Fibroblast of lung (primary cell): Measurements from ENCODE around the gene CELA1. TPM values are rescaled to one million over a fixed set of nuclear protein-coding genes. Genes with fewer than 3 reads are reported as not detected.

Experiments used
- DNase-seq, 2 donors: peaks; one replicate each; pipeline versions ENCODE4 v3.0.0 to v3.0.0-alpha.2; 2010; ENCODE audit warnings: low read depth in 2 of 2
- H2AFZ ChIP-seq: 2 replicates; pipeline ENCODE4 v1.5.1; 2012; ENCODE audit warnings: low read length, control low read depth, inconsistent platforms
- H3K27ac ChIP-seq: 2 replicates; pipeline ENCODE4 v1.5.1; 2011; ENCODE audit warnings: low read length, control low read depth; ENCODE audit not compliant: insufficient read depth
- H3K27me3 ChIP-seq: 2 replicates; pipeline ENCODE4 v1.5.1; 2011; ENCODE audit warnings: mild to moderate bottlenecking, low read length; ENCODE audit not compliant: control insufficient read depth, insufficient read depth
- H3K36me3 ChIP-seq: 2 replicates; pipeline ENCODE4 v1.5.1; 2011; ENCODE audit warnings: low read length; ENCODE audit not compliant: control insufficient read depth, insufficient read depth
- H3K4me1 ChIP-seq: 2 replicates; pipeline ENCODE4 v1.5.1; 2011; ENCODE audit warnings: low read length; ENCODE audit not compliant: control insufficient read depth, insufficient read depth; ENCODE audit errors: extremely low read depth
- H3K4me2 ChIP-seq: 2 replicates; pipeline ENCODE4 v1.5.1; 2011; ENCODE audit warnings: low read length, control low read depth; ENCODE audit not compliant: insufficient read depth; ENCODE audit errors: extremely low read depth
- H3K4me3 ChIP-seq, 4 experiments: fragments of 200-600 bp in 1 of 4; sonication (generic) in 1 of 4; replicated peaks in 1 of 4; 2 replicates each; pipeline ENCODE4 v1.5.1; 2011 to 2016; ENCODE audit warnings: low read length in 4 of 4, low read depth in 3 of 4, mild to moderate bottlenecking in 3 of 4, control low read depth in 2 of 4, inconsistent platforms in 1 of 4, mixed read lengths in 1 of 4; ENCODE audit not compliant: insufficient read depth in 1 of 4; ENCODE audit errors: control extremely low read depth in 1 of 4
- H3K79me2 ChIP-seq: 2 replicates; pipeline ENCODE4 v1.5.1; 2012; ENCODE audit warnings: mild to moderate bottlenecking, low read length, inconsistent platforms; ENCODE audit not compliant: control insufficient read depth, insufficient read depth
- H3K9ac ChIP-seq: 2 replicates; pipeline ENCODE4 v1.5.1; 2011; ENCODE audit warnings: mild to moderate bottlenecking, low read length, control low read depth; ENCODE audit not compliant: insufficient read depth
- H3K9me3 ChIP-seq: 2 replicates; pipeline ENCODE4 v1.5.1; 2012; ENCODE audit warnings: low read depth, low read length; ENCODE audit not compliant: control insufficient read depth, insufficient read depth
- H4K20me1 ChIP-seq: 2 replicates; pipeline ENCODE4 v1.5.1; 2011; ENCODE audit warnings: low read length; ENCODE audit not compliant: control insufficient read depth, insufficient read depth; ENCODE audit errors: extremely low read depth
- EZH2 ChIP-seq: IDR thresholded peaks from 2 replicates; pipeline ENCODE4 v1.5.1; 2012; ENCODE audit warnings: low read length, control low read depth, mild to moderate bottlenecking; ENCODE audit errors: missing control alignments
- polyA plus RNA-seq, 2 donors: library from polyadenylated mRNA; depleted of rRNA in 1 of 2; stranded (reverse) in 1 of 2; unstranded in 1 of 2; fragments of >200 nt; gene quantifications; 2 replicates each; pipeline ENCODE4 v1.2.1, GENCODE V29; 2011 to 2012; ENCODE audit warnings: missing spikeins in 1 of 2
- total RNA-seq: library from RNA; depleted of rRNA; stranded (reverse); fragments of >200 nt; gene quantifications from 2 replicates; pipeline ENCODE4 v1.2.1, GENCODE V29; 2014
- TF ChIP-seq, protein P1 (sequence below), 2 donors: IDR thresholded peaks in 1 of 2; conservative IDR thresholded peaks in 1 of 2; 1 replicate in 1 of 2; 2 replicates in 1 of 2; pipeline ENCODE4 v1.5.1; 2011 to 2012; ENCODE audit warnings: low read length in 2 of 2, control low read depth in 1 of 2, inconsistent platforms in 1 of 2, low read depth in 1 of 2, mild to moderate bottlenecking in 1 of 2

CELA1 gene
- total and polyA plus RNA-seq, 2 donors (not counting 1 experiment from before 2014, with no cell fraction given): not detected

DNA sequence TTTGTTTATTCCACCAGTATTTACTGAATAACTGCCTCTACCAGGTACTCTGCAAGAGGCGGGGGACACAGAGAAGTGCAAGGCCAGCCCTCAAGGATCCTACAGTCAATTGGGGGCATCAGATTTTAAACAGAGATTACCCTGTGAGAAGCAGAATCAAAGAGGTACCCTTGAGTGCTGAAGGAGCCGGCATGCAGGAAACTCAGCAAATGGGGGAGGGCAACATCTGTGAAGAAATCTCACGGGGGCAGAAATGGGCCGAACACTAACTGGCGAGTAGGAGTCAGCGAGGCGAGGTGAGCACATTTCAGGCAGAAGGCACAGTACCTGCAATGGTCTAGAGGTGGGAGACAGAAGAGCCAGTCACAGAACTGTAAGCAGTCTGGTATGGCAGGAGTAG, 35.7 kb upstream of the CELA1 start:
- no peaks in the 10 kb centered on the region for H3K4me1 ChIP-seq
- H3K4me3 ChIP-seq: no peak overlapping the region
- H2AFZ ChIP-seq: no peak overlapping the region
- no peak for DNase-seq
- peaks cover 11% of the 10 kb centered on the region for H3K36me3 ChIP-seq
- H3K4me2 ChIP-seq: no peak overlapping the region
- H4K20me1 ChIP-seq: no peaks in the 10 kb centered on the region
- no peaks in the 10 kb centered on the region for H3K27me3 ChIP-seq
- no peak overlapping the region for H3K9ac ChIP-seq
- H3K79me2 ChIP-seq: no peaks in the 10 kb centered on the region
- TF ChIP-seq, protein P1, sequence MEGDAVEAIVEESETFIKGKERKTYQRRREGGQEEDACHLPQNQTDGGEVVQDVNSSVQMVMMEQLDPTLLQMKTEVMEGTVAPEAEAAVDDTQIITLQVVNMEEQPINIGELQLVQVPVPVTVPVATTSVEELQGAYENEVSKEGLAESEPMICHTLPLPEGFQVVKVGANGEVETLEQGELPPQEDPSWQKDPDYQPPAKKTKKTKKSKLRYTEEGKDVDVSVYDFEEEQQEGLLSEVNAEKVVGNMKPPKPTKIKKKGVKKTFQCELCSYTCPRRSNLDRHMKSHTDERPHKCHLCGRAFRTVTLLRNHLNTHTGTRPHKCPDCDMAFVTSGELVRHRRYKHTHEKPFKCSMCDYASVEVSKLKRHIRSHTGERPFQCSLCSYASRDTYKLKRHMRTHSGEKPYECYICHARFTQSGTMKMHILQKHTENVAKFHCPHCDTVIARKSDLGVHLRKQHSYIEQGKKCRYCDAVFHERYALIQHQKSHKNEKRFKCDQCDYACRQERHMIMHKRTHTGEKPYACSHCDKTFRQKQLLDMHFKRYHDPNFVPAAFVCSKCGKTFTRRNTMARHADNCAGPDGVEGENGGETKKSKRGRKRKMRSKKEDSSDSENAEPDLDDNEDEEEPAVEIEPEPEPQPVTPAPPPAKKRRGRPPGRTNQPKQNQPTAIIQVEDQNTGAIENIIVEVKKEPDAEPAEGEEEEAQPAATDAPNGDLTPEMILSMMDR (conservative IDR thresholded peaks at IDR 0.05 in 1 of 2, IDR thresholded peaks at IDR 0.05 in 1 of 2; ENCODE audit: low read depth in 1 of 2, low read length in 2 of 2): no peak
- TF ChIP-seq EZH2: no peak
- H3K27ac ChIP-seq: no peak overlapping the region
- no peaks in the 10 kb centered on the region for H3K9me3 ChIP-seq

DNA sequence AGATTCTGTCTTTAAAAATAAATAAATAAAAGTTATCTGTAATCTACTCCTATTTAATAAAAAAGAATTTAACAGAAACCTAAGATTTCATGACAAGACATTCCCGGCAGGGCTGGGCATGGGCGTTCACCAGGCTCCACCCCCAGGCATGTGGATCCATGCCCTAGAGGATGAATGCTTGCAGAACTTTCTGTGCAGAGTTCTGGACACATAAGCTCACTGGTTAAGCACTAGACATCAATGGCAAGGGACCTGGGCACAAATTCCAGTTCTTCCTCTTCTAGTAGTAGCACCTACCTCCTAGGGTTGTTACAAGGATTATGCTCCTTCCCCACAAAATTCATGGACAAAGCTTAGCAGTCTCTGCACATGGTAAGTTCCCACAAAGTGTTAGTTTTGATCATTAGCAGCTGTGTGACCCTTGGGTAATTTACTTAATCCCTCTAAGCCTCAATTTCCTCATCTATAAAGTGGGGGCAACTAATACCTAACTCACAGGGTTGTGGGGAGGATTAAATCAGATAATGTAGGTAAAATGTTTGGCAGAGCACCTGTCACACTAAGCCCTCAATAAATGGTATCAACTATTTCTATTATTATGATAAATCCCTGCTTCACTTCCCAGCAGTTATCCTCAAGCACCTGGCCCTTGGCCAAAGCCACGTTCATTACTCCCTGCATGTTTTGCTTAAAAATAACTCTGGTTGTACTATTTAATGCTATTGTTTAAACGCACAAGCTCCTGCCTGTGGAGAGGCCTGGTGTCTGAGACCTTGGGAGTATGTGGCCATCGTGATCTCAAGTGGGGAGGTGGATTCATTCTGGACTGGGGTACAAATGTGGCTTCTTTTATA, 35.0 kb upstream of the CELA1 start:
- H3K4me2 ChIP-seq: no peak overlapping the region

DNA sequence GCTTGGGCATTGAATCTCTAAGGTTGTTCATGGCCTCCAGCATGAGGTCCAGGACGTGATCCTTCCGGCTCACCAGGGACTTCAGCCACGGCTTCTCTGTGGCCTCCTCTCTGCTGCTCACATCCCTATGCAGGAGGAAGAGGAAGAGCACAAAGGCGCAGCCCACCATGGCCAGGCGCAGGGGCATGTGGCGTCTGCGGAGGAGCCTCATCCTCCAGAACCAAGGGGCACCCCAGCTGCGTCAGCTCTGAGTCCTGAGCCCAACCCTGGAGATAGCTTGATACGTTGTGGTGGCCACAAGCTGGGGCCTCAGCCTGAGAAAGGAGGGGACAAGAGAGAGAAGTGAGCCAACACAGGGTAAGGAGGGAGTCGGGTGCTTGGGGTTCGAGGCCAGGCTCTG, 33.1 kb upstream of the CELA1 start:
- Histone ChIP-seq H4K20me1 (no peaks in the 10 kb centered on the region), H3K9me3 (no peaks in the 10 kb centered on the region), H3K79me2 (no peaks in the 10 kb centered on the region), H3K4me2 (no peak overlapping the region), H2AFZ (no peak overlapping the region), H3K4me1 (peaks cover 7% of the 10 kb centered on the region), H3K27me3 (no peaks in the 10 kb centered on the region), H3K4me3 (no peak overlapping the region), H3K27ac (no peak overlapping the region), H3K9ac (no peak overlapping the region), H3K36me3 (peaks cover 13% of the 10 kb centered on the region)
- TF ChIP-seq, protein P1 (conservative IDR thresholded peaks at IDR 0.05 in 1 of 2, IDR thresholded peaks at IDR 0.05 in 1 of 2; ENCODE audit: low read depth in 1 of 2, low read length in 2 of 2): no peak
- TF ChIP-seq EZH2: no peak
- DNase-seq: no peak

More for the DNA sequence above, 35.0 kb upstream of the CELA1 start:
- DNase-seq: peak; percentile 61 to 66
- TF ChIP-seq, protein P1 (conservative IDR thresholded peaks at IDR 0.05 in 1 of 2, IDR thresholded peaks at IDR 0.05 in 1 of 2; ENCODE audit: low read depth in 1 of 2, low read length in 2 of 2): no peak
- TF ChIP-seq EZH2: no peak
- Histone ChIP-seq H3K9me3 (no peaks in the 10 kb centered on the region), H3K9ac (no peak overlapping the region), H3K36me3 (peaks cover 13% of the 10 kb centered on the region), H3K4me3 (no peak overlapping the region), H3K27ac (no peak overlapping the region), H2AFZ (no peak overlapping the region), H3K79me2 (no peaks in the 10 kb centered on the region), H4K20me1 (no peaks in the 10 kb centered on the region), H3K27me3 (no peaks in the 10 kb centered on the region), H3K4me1 (no peaks in the 10 kb centered on the region)
